ENCODE measurements around the gene DPYSL4.

DPYSL4 gene

DNA sequence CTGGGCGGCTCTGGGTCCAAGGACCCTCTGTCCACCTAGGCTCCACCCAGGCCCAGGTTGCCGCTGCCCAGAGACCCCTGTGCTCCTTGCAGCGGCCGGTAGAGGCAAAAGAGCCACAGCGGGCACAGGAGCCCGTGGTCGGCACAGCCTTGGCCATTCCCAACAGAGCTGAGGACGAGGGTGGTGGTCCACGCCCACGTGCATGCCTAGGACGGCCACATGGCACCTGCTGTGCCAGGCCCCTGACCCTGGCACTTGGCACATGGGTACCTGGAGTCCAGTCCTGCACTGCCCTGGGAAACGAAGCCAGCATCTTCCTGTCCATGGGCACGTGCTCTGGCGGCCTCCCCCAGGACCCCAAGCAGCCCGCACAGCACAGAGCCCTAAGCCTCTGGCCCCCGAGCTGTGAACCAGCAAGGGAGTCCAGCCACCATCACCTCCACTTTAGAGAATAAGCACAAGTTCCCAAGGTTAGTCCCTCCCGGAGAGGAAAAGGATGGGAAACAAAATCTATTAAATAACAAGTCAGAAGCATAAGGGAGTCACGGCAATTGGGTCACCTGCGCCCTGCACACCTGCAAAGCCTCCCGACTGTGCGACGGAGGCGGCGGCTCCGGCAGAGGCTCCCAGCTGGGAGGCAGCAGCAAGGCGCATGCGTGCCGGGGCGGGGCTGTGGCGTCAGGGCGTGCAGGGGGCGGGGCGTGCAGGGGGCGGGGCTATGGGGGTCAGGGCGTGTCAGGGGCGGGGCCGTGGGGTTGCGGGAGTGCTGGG, 61.9 kb downstream of the DPYSL4 start:
- DNase-seq: peak; percentile 60

GRCh38 chr10:132249226-132249724, 62.5 kb downstream of the DPYSL4 start:
- no peak for DNase-seq

GRCh38 chr10:132249824-132250375, 63.2 kb downstream of the DPYSL4 start:
- no peak for DNase-seq

DNA sequence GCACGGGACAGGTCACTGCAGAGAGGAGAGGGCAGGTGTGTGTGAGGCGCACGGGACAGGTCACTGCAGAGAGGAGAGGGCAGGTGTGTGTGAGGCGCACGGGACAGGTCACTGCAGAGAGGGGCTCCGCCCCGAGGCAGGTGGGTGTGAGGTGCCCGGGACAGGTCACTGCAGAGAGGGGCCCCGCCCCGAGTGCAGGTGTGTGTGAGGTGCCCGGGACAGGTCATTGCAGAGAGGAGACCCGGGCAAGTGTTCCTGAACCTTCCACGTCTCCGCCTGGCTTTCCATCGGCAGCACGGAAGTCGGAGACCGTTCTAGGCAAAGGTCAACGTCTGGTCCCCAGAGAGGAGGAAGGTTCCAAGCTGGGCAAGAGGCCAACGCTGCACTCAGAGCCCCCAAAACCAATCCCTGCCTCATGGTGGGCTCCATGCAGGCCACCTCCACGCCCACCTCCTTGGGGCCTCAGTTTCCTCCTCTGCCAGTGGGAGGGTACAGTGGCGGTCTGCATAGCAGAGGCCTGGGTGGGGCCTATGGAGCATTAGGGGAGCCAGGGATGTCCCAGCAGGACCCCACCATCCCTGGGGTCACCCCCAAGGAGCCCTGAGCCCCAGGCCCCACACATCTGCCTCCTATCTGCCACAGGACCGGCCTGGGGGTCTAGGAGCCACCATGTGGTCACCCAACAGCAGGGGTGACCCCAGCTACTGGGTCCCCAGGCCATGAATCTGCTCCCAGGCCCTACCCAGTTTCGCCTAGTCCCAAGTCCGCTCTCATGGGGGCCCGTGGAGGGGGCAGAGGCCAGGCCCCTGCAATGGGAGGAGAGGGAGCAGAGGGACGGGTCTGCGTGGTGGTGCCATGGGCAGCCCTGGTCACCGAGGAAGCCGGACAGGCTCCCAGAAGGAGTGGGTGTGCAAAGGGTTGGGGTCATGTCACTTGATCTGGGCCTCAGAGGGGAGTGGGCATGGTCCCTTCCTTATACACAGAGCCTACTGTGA, 64.0 kb downstream of the DPYSL4 start:
- no peak for DNase-seq

DNA sequence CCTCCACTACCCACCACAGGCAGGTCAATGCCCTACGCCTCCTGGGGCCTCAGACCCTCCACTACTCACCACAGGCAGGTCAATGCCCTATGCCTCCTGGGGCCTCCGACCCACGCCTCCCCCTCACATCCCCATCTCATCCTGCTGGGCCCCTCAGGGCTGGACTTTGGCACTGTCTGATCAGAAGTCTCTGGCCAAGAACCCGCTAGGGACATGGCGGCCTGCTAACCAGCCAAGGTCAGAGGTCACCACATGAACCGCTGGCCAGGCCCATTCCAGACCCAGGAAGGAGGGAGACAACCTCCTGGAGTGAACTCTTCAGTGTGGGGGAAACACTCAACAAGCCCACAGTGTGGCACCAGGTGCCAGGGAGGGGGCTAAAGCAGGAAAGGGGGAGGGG, 65.2 kb downstream of the DPYSL4 start:
- DNase-seq: no peak

GRCh38 chr10:132252412-132252811, 65.7 kb downstream of the DPYSL4 start:
- no peak for DNase-seq

GRCh38 chr10:132253092-132253687, 66.4 kb downstream of the DPYSL4 start:
- no peak for DNase-seq

- no peak for DNase-seq
These were observed 68.1 kb downstream of the DPYSL4 start for GRCh38 chr10:132254841-132255240.
